ENCODE measurements around the gene ANKRD36B.
A peak's percentile ranks its signal among the peaks of the same experiment; 100 is the strongest.
"Not testable (repeated sequence)": the region's sequence is repeated elsewhere in the genome, so short reads cannot be mapped to it uniquely, and the experiment has no call there.

ANKRD36B gene

GRCh38 chr2:97589598-97590510 is at the start of gene ANKRD36B:
Gene ANKRD36B (minus strand): TSS chr2:97589877. CDS start chr2:97589685, 192 bp downstream.
- peak; percentile 90 for DNase-seq

GRCh38 chr2:97626049-97626430 is 36.4 kb upstream of the ANKRD36B start:
- DNase-seq, result not testable (repeated sequence)

- DNase-seq, result not testable (repeated sequence)
Measured at GRCh38 chr2:97625354-97626048, 35.8 kb upstream of the ANKRD36B start.

- DNase-seq, result not testable (repeated sequence)
Measured at GRCh38 chr2:97622976-97623375, 33.3 kb upstream of the ANKRD36B start.

GRCh38 chr2:97620492-97620891 is 30.8 kb upstream of the ANKRD36B start:
- DNase-seq, result not testable (repeated sequence)

GRCh38 chr2:97618939-97619827 is 29.5 kb upstream of the ANKRD36B start:
- not testable (repeated sequence) for DNase-seq

- DNase-seq, result no peak
Measured at GRCh38 chr2:97617911-97618310, 28.2 kb upstream of the ANKRD36B start.

GRCh38 chr2:97615746-97616145 is 26.1 kb upstream of the ANKRD36B start:
- not testable (repeated sequence) for DNase-seq

GRCh38 chr2:97611895-97612294 is 22.2 kb upstream of the ANKRD36B start:
- DNase-seq, result not testable (repeated sequence)

- DNase-seq, result not testable (repeated sequence)
Measured at GRCh38 chr2:97608745-97609144, 19.1 kb upstream of the ANKRD36B start.

GRCh38 chr2:97605524-97606339 is 16.1 kb upstream of the ANKRD36B start:
- not testable (repeated sequence) for DNase-seq

GRCh38 chr2:97605109-97605508 is 15.4 kb upstream of the ANKRD36B start:
- DNase-seq, result not testable (repeated sequence)

- not testable (repeated sequence) for DNase-seq
Measured at GRCh38 chr2:97601537-97601936, 11.9 kb upstream of the ANKRD36B start.

GRCh38 chr2:97596180-97596579 is 6.5 kb upstream of the ANKRD36B start:
- not testable (repeated sequence) for DNase-seq

GRCh38 chr2:97593520-97593919 is 3.8 kb upstream of the ANKRD36B start:
- not testable (repeated sequence) for DNase-seq

- DNase-seq, result peak; percentile 85
Measured at GRCh38 chr2:97590515-97591394, 1.1 kb upstream of the ANKRD36B start.

GRCh38 chr2:97589257-97589597 is 450 bp downstream of the ANKRD36B start:
- DNase-seq, result not testable (repeated sequence)

- DNase-seq, result not testable (repeated sequence)
Measured at GRCh38 chr2:97565674-97566073, 24.0 kb downstream of the ANKRD36B start.

- not testable (repeated sequence) for DNase-seq
Measured at GRCh38 chr2:97552406-97552805, 37.3 kb downstream of the ANKRD36B start.

GRCh38 chr2:97550498-97550897 is 39.2 kb downstream of the ANKRD36B start:
- DNase-seq, result not testable (repeated sequence)

GRCh38 chr2:97549058-97549457 is 40.6 kb downstream of the ANKRD36B start:
- DNase-seq, result peak; percentile 19
